Activated CD8-positive, alpha-beta T cell treated with anti-CD3 and anti-CD28 coated beads for 36 hours (primary cell): ENCODE data around the gene COL10A1. TPM values are rescaled to one million over a fixed set of nuclear protein-coding genes. Genes with fewer than 3 reads are reported as not detected.

Experiments
- ATAC-seq: fragments of 200-7000 bp; cut with Tn5 transposase; one replicate; pipeline ENCODE4 v1.10.0; 2021; ENCODE audit warnings: mild to moderate bottlenecking, moderate library complexity
- CTCF ChIA-PET: fragments of 350-600 bp; sonication (Branson Sonifier 250); formaldehyde crosslinking; loops from one replicate; lab custom pipeline; 2021; ENCODE audit warnings: antibody characterized with exemption; lab: Charles Lee
- POLR2A ChIA-PET: fragments of 350-600 bp; sonication (Branson Sonifier 250); formaldehyde crosslinking; loops from one replicate; lab custom pipeline; 2021; ENCODE audit warnings: antibody characterized with exemption; lab: Charles Lee
- DNase-seq: peaks from one replicate; pipeline ENCODE4 v3.0.0-alpha.2; 2020
- H3K27ac Mint-ChIP-seq: one replicate; pipeline ENCODE4 v1.8.0; 2021; ENCODE audit warnings: mild to moderate bottlenecking, mixed read lengths
- H3K27me3 Mint-ChIP-seq: one replicate; pipeline ENCODE4 v1.8.0; 2021; ENCODE audit warnings: mixed read lengths
- H3K36me3 Mint-ChIP-seq: one replicate; pipeline ENCODE4 v1.8.0; 2021; ENCODE audit warnings: low read depth, mixed read lengths
- H3K4me1 Mint-ChIP-seq: one replicate; pipeline ENCODE4 v1.8.0; 2021; ENCODE audit warnings: low read depth, mixed read lengths
- H3K4me3 Mint-ChIP-seq: one replicate; pipeline ENCODE4 v1.8.0; 2021; ENCODE audit warnings: mild to moderate bottlenecking, moderate library complexity, mixed read lengths
- H3K9me3 Mint-ChIP-seq: one replicate; pipeline ENCODE4 v1.8.0; 2021; ENCODE audit warnings: mixed read lengths
- intact Hi-C: fragments of 100-400 bp; cut with micrococcal nuclease; formaldehyde crosslinking; loops from one replicate; pipeline ENCODE4 v1.10.0; 2022
- total RNA-seq, 2 experiments: library from RNA; stranded (reverse); gene quantifications; one replicate each; pipeline ENCODE4 v1.2.3, GENCODE V29; 2021
- TF ChIP-seq, protein P1 (sequence below): fragments of 200-600 bp; IDR thresholded peaks from one replicate; pipeline ENCODE4 v1.8.0; 2022; ENCODE audit warnings: antibody characterized with exemption, mild to moderate bottlenecking

The COL10A1 gene
- total RNA-seq, 2 experiments from 2014 or later: not detected

DNA sequence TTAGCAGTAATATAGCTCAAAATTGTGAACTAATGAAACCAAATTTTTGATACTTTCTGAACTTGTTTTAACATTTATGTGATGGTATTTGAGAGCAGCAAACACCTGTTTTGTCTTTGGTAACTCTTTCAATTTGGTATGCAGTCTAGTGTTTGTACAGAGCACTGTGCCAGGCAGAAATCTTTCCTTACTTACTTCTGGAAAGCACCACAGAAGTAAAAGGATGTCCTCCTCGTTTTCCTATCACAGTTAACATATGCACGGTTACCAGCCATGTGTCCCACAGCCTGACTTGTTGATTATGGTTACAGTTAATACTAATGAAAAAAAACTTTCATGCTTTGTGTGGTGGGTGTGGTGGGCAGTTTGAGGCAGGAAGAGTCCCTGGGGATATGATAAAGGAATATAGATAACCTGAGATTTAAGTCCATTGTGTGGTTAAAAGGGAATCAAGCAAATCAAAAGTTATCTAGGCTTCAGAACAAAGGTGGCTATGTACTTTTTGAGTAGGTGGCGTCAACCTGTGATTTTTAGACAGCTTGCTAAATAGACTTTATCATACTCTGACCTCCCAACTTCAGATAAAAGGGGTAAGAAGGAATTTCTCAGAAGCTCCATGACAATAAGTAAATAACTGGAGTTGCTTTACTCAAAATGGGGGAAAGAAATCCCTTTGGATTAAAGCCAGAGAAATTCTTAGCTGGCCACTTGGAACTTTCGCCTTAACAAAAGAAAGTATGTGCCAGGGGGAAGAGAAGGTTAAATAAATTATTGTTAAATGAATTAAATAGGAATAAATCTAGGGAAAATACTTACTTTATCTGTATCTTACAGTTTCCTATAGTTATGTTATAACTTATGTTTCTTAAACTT is 20.1 kb upstream of the COL10A1 start:
- Mint-ChIP-seq H3K9me3 (no peaks in the 10 kb centered on the region), H3K4me3 (no peak overlapping the region), H3K4me1 (no peaks in the 10 kb centered on the region), H3K36me3 (no peaks in the 10 kb centered on the region), H3K27me3 (no peaks in the 10 kb centered on the region), H3K27ac (no peak overlapping the region)
- no peak for DNase-seq
- CTCF ChIA-PET: no interaction called here
- intact Hi-C loops: no loop called here
- TF ChIP-seq, protein P1, sequence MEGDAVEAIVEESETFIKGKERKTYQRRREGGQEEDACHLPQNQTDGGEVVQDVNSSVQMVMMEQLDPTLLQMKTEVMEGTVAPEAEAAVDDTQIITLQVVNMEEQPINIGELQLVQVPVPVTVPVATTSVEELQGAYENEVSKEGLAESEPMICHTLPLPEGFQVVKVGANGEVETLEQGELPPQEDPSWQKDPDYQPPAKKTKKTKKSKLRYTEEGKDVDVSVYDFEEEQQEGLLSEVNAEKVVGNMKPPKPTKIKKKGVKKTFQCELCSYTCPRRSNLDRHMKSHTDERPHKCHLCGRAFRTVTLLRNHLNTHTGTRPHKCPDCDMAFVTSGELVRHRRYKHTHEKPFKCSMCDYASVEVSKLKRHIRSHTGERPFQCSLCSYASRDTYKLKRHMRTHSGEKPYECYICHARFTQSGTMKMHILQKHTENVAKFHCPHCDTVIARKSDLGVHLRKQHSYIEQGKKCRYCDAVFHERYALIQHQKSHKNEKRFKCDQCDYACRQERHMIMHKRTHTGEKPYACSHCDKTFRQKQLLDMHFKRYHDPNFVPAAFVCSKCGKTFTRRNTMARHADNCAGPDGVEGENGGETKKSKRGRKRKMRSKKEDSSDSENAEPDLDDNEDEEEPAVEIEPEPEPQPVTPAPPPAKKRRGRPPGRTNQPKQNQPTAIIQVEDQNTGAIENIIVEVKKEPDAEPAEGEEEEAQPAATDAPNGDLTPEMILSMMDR: no peak
- no peak for ATAC-seq
- POLR2A ChIA-PET: no interaction called here

DNA sequence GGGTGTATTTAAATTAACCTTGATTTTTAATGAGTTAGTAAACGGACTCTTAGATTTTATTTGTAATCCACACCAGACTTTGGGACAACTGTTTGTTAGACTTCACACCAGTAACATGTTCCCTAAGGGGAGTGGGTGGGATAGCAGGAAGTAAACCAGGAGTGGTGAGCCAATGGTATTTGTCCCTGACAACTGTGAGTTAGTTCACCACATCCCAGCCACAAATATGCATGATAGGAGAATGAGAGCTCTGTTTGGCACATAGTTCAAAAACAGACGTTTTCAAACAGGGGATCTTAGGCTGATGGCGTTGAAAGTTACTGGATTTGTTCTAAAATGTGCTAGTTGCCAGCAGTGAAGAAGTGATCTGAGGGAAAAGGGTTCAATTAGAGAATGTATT is 18.7 kb upstream of the COL10A1 start:
- H3K9me3 Mint-ChIP-seq: no peaks in the 10 kb centered on the region
- H3K27me3 Mint-ChIP-seq: no peaks in the 10 kb centered on the region
- CTCF ChIA-PET: interaction anchor here (0.7 kb wide), 1 partner anchor 1350 kb away, joined by 3 read pairs; no protein-coding TSS in a partner anchor
- H3K4me1 Mint-ChIP-seq: no peaks in the 10 kb centered on the region
- TF ChIP-seq, protein P1: no peak
- POLR2A ChIA-PET: no interaction called here
- H3K4me3 Mint-ChIP-seq: no peak overlapping the region
- intact Hi-C loops: no loop called here
- no peak overlapping the region for H3K27ac Mint-ChIP-seq
- ATAC-seq: no peak
- no peak for DNase-seq
- H3K36me3 Mint-ChIP-seq: no peaks in the 10 kb centered on the region

DNA sequence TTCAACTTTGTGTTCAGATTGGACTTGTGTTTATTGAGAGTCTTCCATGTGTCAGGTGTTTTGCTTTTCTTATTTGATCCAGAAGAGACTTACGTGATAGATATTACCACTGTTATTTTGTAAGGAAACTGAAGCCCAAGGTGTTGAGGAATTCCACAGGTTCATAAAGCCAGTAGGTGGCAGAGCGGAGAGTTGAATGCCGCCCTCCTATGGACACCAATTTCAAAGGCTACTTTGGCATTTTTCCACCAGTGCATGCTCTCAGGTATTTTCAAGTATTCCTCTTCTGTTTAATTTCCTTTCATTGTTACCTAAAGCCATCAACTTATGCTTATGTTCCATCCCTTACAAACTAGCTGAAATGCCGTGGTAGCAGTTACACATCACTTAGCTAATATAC is 14.0 kb upstream of the COL10A1 start:
- no peak overlapping the region for H3K4me3 Mint-ChIP-seq
- TF ChIP-seq, protein P1: no peak
- CTCF ChIA-PET: no interaction called here
- no peak overlapping the region for H3K27ac Mint-ChIP-seq
- H3K9me3 Mint-ChIP-seq: no peaks in the 10 kb centered on the region
- no peaks in the 10 kb centered on the region for H3K27me3 Mint-ChIP-seq
- peaks cover 14% of the 10 kb centered on the region for H3K4me1 Mint-ChIP-seq
- POLR2A ChIA-PET: no interaction called here
- intact Hi-C loops: no loop called here
- ATAC-seq (no peak), DNase-seq (no peak)
- H3K36me3 Mint-ChIP-seq: peaks cover 3% of the 10 kb centered on the region

DNA sequence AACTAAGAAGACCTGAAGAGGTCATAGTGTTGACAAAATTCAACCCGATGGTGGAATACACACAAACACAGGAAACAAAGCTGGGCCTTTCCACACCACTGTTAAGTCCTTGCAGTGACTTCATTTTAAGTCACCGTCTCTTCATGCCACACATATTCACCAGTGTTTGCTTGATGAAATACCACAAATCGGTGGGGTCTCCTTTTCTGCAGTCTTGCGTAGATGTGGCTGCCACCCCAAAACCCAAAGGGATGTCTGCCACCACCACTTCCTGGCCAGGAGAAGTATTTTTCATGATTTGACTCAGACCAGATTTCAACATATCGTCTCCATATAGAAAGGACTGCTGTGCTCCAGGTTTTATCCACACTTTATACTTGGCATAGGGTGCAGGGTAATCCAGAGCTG is 11.0 kb upstream of the COL10A1 start:
- DNase-seq (peak; percentile 63), ATAC-seq (peak; percentile 90)
- intact Hi-C loops: no loop called here

More for the DNA sequence above, 11.0 kb upstream of the COL10A1 start:
- no peaks in the 10 kb centered on the region for H3K9me3 Mint-ChIP-seq
- H3K27ac Mint-ChIP-seq: peak overlapping the region; percentile 58
- no peak overlapping the region for H3K4me3 Mint-ChIP-seq
- H3K4me1 Mint-ChIP-seq: peaks cover 14% of the 10 kb centered on the region
- ChIA-PET POLR2A (no interaction called here), CTCF (interaction anchor here (1.0 to 1.8 kb wide), 3 partner anchors 24 to 424 kb away, joined by 4 to 8 read pairs (median 6); no protein-coding TSS in a partner anchor)
- H3K36me3 Mint-ChIP-seq: peaks cover 9% of the 10 kb centered on the region
- TF ChIP-seq, protein P1: no peak
- no peaks in the 10 kb centered on the region for H3K27me3 Mint-ChIP-seq
